Measurements from ENCODE around the gene SUFU. TPM values are rescaled to one million over a fixed set of nuclear protein-coding genes. Genes with fewer than 3 reads are reported as not detected.

SUFU gene
- total RNA-seq, 4 donors from 2014 or later = 3.7 to 10.1 (median 7.1) TPM

DNA sequence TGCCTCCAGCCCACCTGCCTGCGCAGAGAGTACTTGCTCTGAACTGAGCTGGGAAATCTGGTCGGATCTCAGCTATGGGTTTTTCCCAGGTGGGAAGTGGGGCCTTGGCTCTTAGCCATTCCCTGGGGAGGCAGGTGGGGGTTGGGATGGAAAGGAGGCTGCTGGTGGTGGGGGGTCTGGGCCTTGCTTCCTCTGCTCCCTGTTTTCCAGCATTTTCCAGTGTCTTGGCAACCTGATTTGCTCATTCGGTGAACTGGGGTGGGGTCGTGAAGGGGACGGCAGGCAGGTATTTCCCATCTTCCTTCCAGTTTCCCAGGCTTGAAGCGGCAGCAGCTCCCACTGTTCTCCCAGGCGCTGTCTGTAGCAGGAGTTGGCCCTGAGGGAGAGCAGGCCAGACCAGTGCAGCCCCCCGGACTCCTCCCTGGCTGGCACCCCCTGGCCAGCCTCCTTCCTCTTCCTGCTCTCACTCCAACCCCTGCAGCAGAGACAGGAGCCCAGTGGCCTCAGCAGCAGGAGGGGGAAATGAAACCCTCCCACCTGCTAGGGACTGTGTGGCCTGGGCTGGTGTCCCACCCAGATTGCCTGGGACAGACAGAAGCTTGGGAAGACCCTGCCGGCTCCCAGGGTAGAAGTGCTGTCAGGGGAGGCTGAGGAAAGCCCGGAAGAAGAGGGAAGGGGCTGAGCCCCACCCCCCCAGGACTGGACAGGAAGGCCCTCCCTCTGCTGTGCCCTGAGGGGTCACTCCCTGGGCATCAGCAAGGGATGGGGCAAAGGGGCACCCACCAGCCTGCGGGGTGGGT, 147.1 kb downstream of the SUFU start:
- TF ChIP-seq, protein P1, sequence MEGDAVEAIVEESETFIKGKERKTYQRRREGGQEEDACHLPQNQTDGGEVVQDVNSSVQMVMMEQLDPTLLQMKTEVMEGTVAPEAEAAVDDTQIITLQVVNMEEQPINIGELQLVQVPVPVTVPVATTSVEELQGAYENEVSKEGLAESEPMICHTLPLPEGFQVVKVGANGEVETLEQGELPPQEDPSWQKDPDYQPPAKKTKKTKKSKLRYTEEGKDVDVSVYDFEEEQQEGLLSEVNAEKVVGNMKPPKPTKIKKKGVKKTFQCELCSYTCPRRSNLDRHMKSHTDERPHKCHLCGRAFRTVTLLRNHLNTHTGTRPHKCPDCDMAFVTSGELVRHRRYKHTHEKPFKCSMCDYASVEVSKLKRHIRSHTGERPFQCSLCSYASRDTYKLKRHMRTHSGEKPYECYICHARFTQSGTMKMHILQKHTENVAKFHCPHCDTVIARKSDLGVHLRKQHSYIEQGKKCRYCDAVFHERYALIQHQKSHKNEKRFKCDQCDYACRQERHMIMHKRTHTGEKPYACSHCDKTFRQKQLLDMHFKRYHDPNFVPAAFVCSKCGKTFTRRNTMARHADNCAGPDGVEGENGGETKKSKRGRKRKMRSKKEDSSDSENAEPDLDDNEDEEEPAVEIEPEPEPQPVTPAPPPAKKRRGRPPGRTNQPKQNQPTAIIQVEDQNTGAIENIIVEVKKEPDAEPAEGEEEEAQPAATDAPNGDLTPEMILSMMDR (IDR thresholded peaks at IDR 0.05) = no peak
- ATAC-seq (ENCODE audit: low FRiP score) = no peak
- no peak for DNase-seq (ENCODE audit: low spot score)

DNA sequence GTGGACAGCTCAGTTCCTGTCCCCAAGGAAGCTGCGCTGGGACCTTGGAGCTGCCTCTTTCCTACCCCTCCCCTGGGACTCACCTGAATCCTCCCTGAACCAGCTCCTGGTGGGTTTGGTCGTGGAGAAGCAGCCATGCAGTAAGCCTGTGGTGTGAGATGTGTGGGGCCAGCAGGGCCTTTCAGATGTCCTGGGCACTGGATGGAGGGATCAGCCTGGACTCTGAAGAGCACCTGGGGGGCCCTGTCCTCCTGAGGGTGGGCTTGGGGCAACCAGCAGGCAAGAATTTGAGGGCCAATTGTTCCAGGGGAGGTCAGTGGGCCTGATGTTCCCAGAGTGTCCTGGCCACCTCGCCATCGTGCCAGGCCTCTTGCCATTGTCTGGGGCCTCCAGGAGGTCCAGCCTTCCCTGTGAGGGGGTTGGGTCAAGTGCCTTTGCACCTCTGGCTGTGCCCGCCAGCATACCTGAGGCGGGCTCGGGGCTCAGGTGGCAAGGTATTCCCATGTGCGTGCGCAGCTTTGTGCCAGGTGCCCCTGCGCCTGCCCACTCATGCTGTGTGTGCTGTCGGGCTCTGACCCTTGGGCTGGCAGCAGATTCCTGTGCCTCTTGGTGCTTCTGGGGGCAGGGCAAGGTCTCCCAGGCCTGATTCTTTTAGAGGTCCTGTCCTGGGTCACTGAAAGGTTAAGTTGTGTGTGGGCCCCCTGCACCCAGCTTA, 147.8 kb downstream of the SUFU start:
- ATAC-seq (ENCODE audit: low FRiP score) (no peak), DNase-seq (ENCODE audit: low spot score) (no peak)
- TF ChIP-seq, protein P1 (IDR thresholded peaks at IDR 0.05) = no peak

DNA sequence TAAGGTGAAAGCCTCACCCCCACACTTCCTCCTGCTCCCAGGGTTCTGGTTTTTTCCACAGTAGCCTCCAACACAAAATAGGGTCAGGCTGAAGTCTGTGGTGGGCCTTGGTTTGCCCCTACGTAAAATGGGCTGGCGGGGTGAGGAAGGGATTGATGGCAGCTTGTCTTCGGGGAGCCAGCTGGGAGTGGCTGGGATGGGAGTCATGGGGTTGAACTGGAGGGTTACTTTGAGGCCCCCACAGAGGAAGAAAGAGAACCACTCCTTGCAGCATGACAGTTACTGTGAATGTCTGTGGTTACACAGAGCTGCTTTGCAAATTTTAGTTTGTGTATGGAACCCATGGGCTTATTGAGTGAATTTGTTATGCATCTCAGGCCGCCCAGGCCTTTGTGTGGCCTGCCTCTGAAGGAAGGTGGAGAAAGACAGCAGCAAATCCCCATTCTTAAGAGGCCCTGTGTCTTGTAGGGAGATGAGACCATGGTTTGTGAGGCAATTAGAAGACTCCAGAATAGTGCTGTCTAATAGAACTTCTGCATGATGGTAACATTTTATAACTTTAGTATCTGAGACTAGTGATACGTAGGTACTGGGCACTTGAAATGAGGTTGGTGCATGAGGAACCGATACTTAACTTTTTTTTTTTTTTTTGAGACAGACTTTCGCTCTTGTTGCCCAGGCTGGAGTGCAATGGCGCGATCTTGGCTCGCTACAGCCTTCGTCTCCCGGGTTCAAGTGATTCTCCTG, 148.6 kb downstream of the SUFU start:
- ATAC-seq (ENCODE audit: low FRiP score) (no peak), DNase-seq (ENCODE audit: low spot score) (no peak)
- TF ChIP-seq, protein P1 (IDR thresholded peaks at IDR 0.05) = no peak

DNA sequence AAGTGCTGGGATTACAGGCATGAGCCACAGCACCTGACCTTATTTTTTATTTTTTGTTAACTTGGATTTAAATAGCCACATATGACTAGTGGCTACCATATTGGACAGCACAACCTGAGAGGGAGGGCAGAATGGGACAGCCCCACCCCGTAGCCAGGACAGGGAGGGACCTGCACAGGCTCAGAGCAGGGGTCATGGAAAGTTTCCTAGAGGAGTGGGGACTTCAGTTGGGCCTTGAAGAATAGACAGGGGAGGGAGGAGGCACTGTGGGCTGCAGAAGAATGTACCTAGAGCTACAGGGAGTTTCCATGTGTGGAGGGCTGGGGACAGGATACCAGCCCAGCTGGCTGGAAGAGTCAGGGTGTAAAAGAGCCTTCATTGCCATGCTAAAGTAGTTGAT, 149.3 kb downstream of the SUFU start:
- ATAC-seq (ENCODE audit: low FRiP score) (no peak), DNase-seq (ENCODE audit: low spot score) (no peak)
- TF ChIP-seq, protein P1 (IDR thresholded peaks at IDR 0.05) = no peak

DNA sequence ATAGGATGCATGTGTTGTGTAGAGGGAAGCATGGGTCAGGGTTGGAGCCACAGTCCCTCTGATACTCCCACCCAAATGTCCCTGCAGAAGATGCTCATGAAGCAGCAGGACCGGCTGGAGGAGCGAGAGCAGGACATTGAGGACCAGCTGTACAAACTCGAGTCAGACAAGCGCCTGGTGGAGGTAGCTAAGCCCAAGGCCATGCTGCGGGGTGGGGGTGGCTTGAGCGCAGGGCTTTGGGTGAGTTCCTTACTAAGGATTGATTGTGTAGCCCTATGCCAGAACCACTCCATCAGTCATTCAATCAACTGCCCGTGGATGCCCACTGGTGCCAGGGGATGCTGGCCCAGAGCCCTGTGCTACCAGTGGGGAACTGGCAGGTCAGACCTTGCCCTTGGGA, 150.8 kb downstream of the SUFU start:
- DNase-seq (ENCODE audit: low spot score) (no peak), ATAC-seq (ENCODE audit: low FRiP score) (no peak)
- TF ChIP-seq, protein P1 (IDR thresholded peaks at IDR 0.05) = no peak

DNA sequence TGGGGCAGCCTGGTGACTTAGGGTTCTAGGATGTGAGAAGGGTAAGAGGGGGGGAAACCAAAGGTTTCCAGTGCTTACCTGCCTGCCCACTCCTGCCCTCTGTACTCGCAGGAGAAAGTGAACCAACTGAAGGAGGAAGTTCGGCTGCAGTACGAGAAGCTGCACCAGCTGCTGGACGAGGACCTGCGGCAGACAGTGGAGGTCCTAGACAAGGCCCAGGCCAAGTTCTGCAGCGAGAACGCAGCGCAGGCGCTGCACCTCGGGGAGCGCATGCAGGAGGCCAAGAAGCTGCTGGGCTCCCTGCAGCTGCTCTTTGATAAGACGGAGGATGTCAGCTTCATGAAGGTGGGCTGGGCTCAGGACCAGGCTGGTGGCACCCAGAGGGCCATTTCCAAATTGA, 151.2 kb downstream of the SUFU start:
- TF ChIP-seq, protein P1 (IDR thresholded peaks at IDR 0.05) = no peak
- DNase-seq (ENCODE audit: low spot score) (no peak), ATAC-seq (ENCODE audit: low FRiP score) (no peak)

All from omental fat pad (tissue), 4 donors.